Activated naive CD8-positive, alpha-beta T cell treated with anti-CD3 and anti-CD28 coated beads for 36 hours (primary cell): ENCODE results near the gene UBE2F. TPM values are rescaled to one million over a fixed set of nuclear protein-coding genes. Genes with fewer than 3 reads are reported as not detected.

Experiments
- DNase-seq: peaks from one replicate; pipeline ENCODE4 v3.0.0; 2021
- H3K27ac Mint-ChIP-seq: one replicate; pipeline ENCODE4 v1.8.0; 2022; ENCODE audit warnings: mild to moderate bottlenecking, moderate library complexity, mixed read lengths
- H3K27me3 Mint-ChIP-seq: one replicate; pipeline ENCODE4 v1.8.0; 2022; ENCODE audit warnings: mild to moderate bottlenecking, mixed read lengths
- H3K36me3 Mint-ChIP-seq: one replicate; pipeline ENCODE4 v1.8.0; 2021; ENCODE audit warnings: mild to moderate bottlenecking, mixed read lengths
- H3K4me1 Mint-ChIP-seq: one replicate; pipeline ENCODE4 v1.8.0; 2021; ENCODE audit warnings: mixed read lengths
- H3K4me3 Mint-ChIP-seq: one replicate; pipeline ENCODE4 v1.8.0; 2022; ENCODE audit warnings: mild to moderate bottlenecking, moderate library complexity, mixed read lengths
- H3K9me3 Mint-ChIP-seq: one replicate; pipeline ENCODE4 v1.8.0; 2022; ENCODE audit warnings: mixed read lengths
- total RNA-seq, 2 experiments: library from RNA; stranded (reverse); gene quantifications; one replicate each; pipeline ENCODE4 v1.2.3, GENCODE V29; 2021

UBE2F gene
- total RNA-seq, 2 experiments from 2014 or later, result 57.9 to 58.9 TPM

- Mint-ChIP-seq H3K36me3 (peaks cover 89% of the 10 kb centered on the region), H3K4me1 (peaks cover 13% of the 10 kb centered on the region), H3K27me3 (no peaks in the 10 kb centered on the region), H3K27ac (peak overlapping the region; percentile 51), H3K4me3 (no peak overlapping the region), H3K9me3 (peaks cover 5% of the 10 kb centered on the region)
- no peak for DNase-seq
Measured at GRCh38 chr2:238077292-238077691, 110.5 kb downstream of the UBE2F start.

- Mint-ChIP-seq H3K4me3 (no peak overlapping the region), H3K36me3 (peaks cover 81% of the 10 kb centered on the region), H3K27me3 (no peaks in the 10 kb centered on the region), H3K9me3 (peaks cover 2% of the 10 kb centered on the region), H3K4me1 (peaks cover 11% of the 10 kb centered on the region), H3K27ac (no peak overlapping the region)
- DNase-seq, result no peak
Measured at GRCh38 chr2:238079874-238080327, 113.1 kb downstream of the UBE2F start.

- H3K27ac Mint-ChIP-seq, result no peak overlapping the region
- no peaks in the 10 kb centered on the region for H3K27me3 Mint-ChIP-seq
- no peak overlapping the region for H3K4me3 Mint-ChIP-seq
- peaks cover 81% of the 10 kb centered on the region for H3K36me3 Mint-ChIP-seq
- peaks cover 8% of the 10 kb centered on the region for H3K4me1 Mint-ChIP-seq
- DNase-seq, result no peak
- H3K9me3 Mint-ChIP-seq, result peaks cover 2% of the 10 kb centered on the region
Measured at GRCh38 chr2:238080518-238080917, 113.7 kb downstream of the UBE2F start.

- Mint-ChIP-seq H3K27ac (no peak overlapping the region), H3K36me3 (peaks cover 81% of the 10 kb centered on the region), H3K27me3 (no peaks in the 10 kb centered on the region), H3K4me1 (peaks cover 8% of the 10 kb centered on the region), H3K4me3 (no peak overlapping the region), H3K9me3 (peaks cover 2% of the 10 kb centered on the region)
- no peak for DNase-seq
Measured at GRCh38 chr2:238081150-238081549, 114.3 kb downstream of the UBE2F start.

GRCh38 chr2:238081561-238081960, 114.7 kb downstream of the UBE2F start:
- H3K4me1 Mint-ChIP-seq, result peaks cover 8% of the 10 kb centered on the region
- H3K27ac Mint-ChIP-seq, result no peak overlapping the region
- no peak overlapping the region for H3K4me3 Mint-ChIP-seq
- H3K27me3 Mint-ChIP-seq, result no peaks in the 10 kb centered on the region
- peaks cover 2% of the 10 kb centered on the region for H3K9me3 Mint-ChIP-seq
- DNase-seq, result no peak
- peaks cover 81% of the 10 kb centered on the region for H3K36me3 Mint-ChIP-seq

- peaks cover 80% of the 10 kb centered on the region for H3K36me3 Mint-ChIP-seq
- no peak overlapping the region for H3K4me3 Mint-ChIP-seq
- no peak for DNase-seq
- H3K27me3 Mint-ChIP-seq, result no peaks in the 10 kb centered on the region
- H3K4me1 Mint-ChIP-seq, result peaks cover 4% of the 10 kb centered on the region
- no peaks in the 10 kb centered on the region for H3K9me3 Mint-ChIP-seq
- H3K27ac Mint-ChIP-seq, result no peak overlapping the region
Measured at GRCh38 chr2:238082151-238082550, 115.3 kb downstream of the UBE2F start.

- peaks cover 2% of the 10 kb centered on the region for H3K4me1 Mint-ChIP-seq
- no peaks in the 10 kb centered on the region for H3K27me3 Mint-ChIP-seq
- no peaks in the 10 kb centered on the region for H3K9me3 Mint-ChIP-seq
- no peak overlapping the region for H3K4me3 Mint-ChIP-seq
- H3K27ac Mint-ChIP-seq, result no peak overlapping the region
- peaks cover 80% of the 10 kb centered on the region for H3K36me3 Mint-ChIP-seq
- DNase-seq, result no peak
Measured at GRCh38 chr2:238082827-238083226, 116.0 kb downstream of the UBE2F start.

GRCh38 chr2:238083919-238084318, 117.1 kb downstream of the UBE2F start:
- H3K36me3 Mint-ChIP-seq, result peaks cover 76% of the 10 kb centered on the region

GRCh38 chr2:238084761-238085160, 117.9 kb downstream of the UBE2F start:
- Mint-ChIP-seq H3K4me3 (no peak overlapping the region), H3K9me3 (no peaks in the 10 kb centered on the region), H3K27me3 (no peaks in the 10 kb centered on the region), H3K36me3 (peaks cover 70% of the 10 kb centered on the region), H3K4me1 (peaks cover 2% of the 10 kb centered on the region), H3K27ac (no peak overlapping the region)
- DNase-seq, result no peak

More at GRCh38 chr2:238083919-238084318, 117.1 kb downstream of the UBE2F start:
- no peaks in the 10 kb centered on the region for H3K9me3 Mint-ChIP-seq
- DNase-seq, result no peak
- H3K4me1 Mint-ChIP-seq, result peaks cover 2% of the 10 kb centered on the region
- no peaks in the 10 kb centered on the region for H3K27me3 Mint-ChIP-seq
- no peak overlapping the region for H3K4me3 Mint-ChIP-seq
- no peak overlapping the region for H3K27ac Mint-ChIP-seq

GRCh38 chr2:238085899-238086298, 119.1 kb downstream of the UBE2F start:
- no peaks in the 10 kb centered on the region for H3K9me3 Mint-ChIP-seq
- no peak overlapping the region for H3K27ac Mint-ChIP-seq
- no peak overlapping the region for H3K4me3 Mint-ChIP-seq
- no peak for DNase-seq
- H3K27me3 Mint-ChIP-seq, result no peaks in the 10 kb centered on the region
- peaks cover 2% of the 10 kb centered on the region for H3K4me1 Mint-ChIP-seq
- peaks cover 62% of the 10 kb centered on the region for H3K36me3 Mint-ChIP-seq

- no peak for DNase-seq
- Mint-ChIP-seq H3K36me3 (peaks cover 57% of the 10 kb centered on the region), H3K27ac (no peak overlapping the region), H3K4me1 (no peaks in the 10 kb centered on the region), H3K27me3 (no peaks in the 10 kb centered on the region), H3K4me3 (no peak overlapping the region), H3K9me3 (no peaks in the 10 kb centered on the region)
Measured at GRCh38 chr2:238087211-238087610, 120.4 kb downstream of the UBE2F start.

GRCh38 chr2:238090887-238091286, 124.1 kb downstream of the UBE2F start:
- Mint-ChIP-seq H3K27ac (no peak overlapping the region), H3K27me3 (no peaks in the 10 kb centered on the region), H3K9me3 (no peaks in the 10 kb centered on the region), H3K4me3 (no peak overlapping the region), H3K4me1 (no peaks in the 10 kb centered on the region), H3K36me3 (peaks cover 36% of the 10 kb centered on the region)
- no peak for DNase-seq

- Mint-ChIP-seq H3K27ac (no peak overlapping the region), H3K9me3 (no peaks in the 10 kb centered on the region), H3K4me1 (no peaks in the 10 kb centered on the region), H3K27me3 (no peaks in the 10 kb centered on the region), H3K36me3 (peaks cover 30% of the 10 kb centered on the region), H3K4me3 (no peak overlapping the region)
- no peak for DNase-seq
Measured at GRCh38 chr2:238091436-238092060, 124.7 kb downstream of the UBE2F start.
